Osteoblast (primary cell): Measurements from ENCODE around the gene P3H1. TPM values are rescaled to one million over a fixed set of nuclear protein-coding genes. Genes with fewer than 3 reads are reported as not detected.

Experiments
- DNase-seq: peaks from one replicate; pipeline ENCODE4 v3.0.0; 2011; ENCODE audit warnings: low spot score, mixed read lengths; ENCODE audit not compliant: insufficient read length; ENCODE audit errors: missing footprints
- H2AFZ ChIP-seq: 2 replicates; pipeline ENCODE4 v1.6.0; 2011; ENCODE audit warnings: mild to moderate bottlenecking, low read length
- H3K27ac ChIP-seq: 2 replicates; pipeline ENCODE4 v1.5.1; 2011; ENCODE audit warnings: mild to moderate bottlenecking, low read depth, low read length, moderate library complexity
- H3K27me3 ChIP-seq: 2 replicates; pipeline ENCODE4 v1.6.0; 2012; ENCODE audit warnings: mild to moderate bottlenecking, control low read depth, inconsistent platforms, low read length, moderate library complexity; ENCODE audit not compliant: insufficient read depth
- H3K36me3 ChIP-seq: 2 replicates; pipeline ENCODE4 v1.5.1; 2011; ENCODE audit warnings: mild to moderate bottlenecking, low read length, control low read depth, moderate library complexity; ENCODE audit not compliant: insufficient read depth
- H3K4me1 ChIP-seq: 2 replicates; pipeline ENCODE4 v1.5.1; 2011; ENCODE audit warnings: mild to moderate bottlenecking, low read length, control low read depth, moderate library complexity; ENCODE audit not compliant: insufficient read depth
- H3K4me2 ChIP-seq: 2 replicates; pipeline ENCODE4 v1.6.0; 2011; ENCODE audit warnings: mild to moderate bottlenecking, low read length; ENCODE audit not compliant: insufficient read depth
- H3K4me3 ChIP-seq: fragments of 200-600 bp; sonication (generic); 3 replicates; pipeline ENCODE4 v1.5.1; 2012; ENCODE audit warnings: mild to moderate bottlenecking, low read length, inconsistent platforms; ENCODE audit not compliant: insufficient read depth
- H3K79me2 ChIP-seq: 2 replicates; pipeline ENCODE4 v1.6.0; 2012; ENCODE audit warnings: mild to moderate bottlenecking, low read length, control low read depth, inconsistent platforms; ENCODE audit not compliant: insufficient read depth
- H3K9me3 ChIP-seq: 2 replicates; pipeline ENCODE4 v1.5.1; 2011; ENCODE audit warnings: low read depth, low read length, control low read depth
- H4K20me1 ChIP-seq: 2 replicates; pipeline ENCODE4 v1.6.0; 2012; ENCODE audit warnings: mild to moderate bottlenecking, low read length, control low read depth; ENCODE audit not compliant: insufficient read depth
- CTCF ChIP-seq: IDR thresholded peaks from 2 replicates; pipeline ENCODE4 v1.5.1; 2011; ENCODE audit warnings: mild to moderate bottlenecking, low read depth, low read length, moderate library complexity; ENCODE audit errors: extremely low read depth
- total RNA-seq: library from RNA; depleted of rRNA; stranded (reverse); fragments of >200 nt; gene quantifications from 2 replicates; pipeline ENCODE4 v1.2.3, GENCODE V29; 2012

P3H1 gene
- total RNA-seq, 1 donor = 213 TPM

DNA sequence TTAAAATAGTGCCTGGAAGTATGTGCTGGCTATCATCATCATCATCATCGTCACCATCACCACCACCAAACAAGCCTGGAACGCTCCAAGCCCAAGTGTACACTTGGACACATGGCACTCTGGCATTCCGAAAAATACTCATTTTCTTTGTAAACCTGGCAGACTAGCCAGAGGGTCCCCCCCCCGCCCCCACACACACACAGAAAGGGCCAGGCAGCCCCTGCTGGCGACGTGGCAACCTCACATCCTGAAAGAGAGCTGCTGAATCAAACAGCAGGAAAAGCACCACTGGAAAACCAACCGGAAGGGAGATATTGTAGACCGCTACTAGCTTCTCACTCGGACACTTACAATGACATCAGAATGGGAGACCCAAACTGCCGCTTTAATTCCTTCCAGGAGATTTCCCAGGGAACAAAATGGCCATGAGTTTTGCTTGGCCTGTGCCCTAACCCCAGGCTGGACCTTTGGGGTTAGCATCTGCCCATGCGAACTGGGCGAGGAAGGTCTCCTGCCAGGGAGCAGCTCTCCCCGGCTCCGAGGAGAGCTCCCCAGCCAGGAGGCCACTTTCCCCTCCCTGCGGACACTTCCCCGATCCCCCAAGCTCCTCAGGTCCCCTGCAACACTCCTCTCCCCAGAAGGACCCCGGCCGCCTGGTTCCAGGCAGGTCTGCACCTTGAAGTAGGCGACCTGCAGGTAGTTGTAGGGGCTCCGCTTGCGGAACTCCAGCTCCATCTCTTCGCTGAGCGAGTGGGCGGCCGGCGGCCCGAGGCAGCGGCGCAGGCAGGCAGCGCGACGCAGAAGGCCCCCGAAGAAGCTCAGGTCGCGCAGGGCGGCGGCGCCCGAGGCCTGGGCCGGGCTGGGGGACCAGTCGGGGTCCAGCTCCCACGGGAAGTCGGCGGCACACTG is 742 bp downstream of the P3H1 start:
- Histone ChIP-seq H3K27me3 (no peaks in the 10 kb centered on the region), H3K27ac (peak overlapping the region; percentile 88), H3K79me2 (peaks cover 90% of the 10 kb centered on the region), H3K9me3 (no peaks in the 10 kb centered on the region), H3K36me3 (peaks cover 13% of the 10 kb centered on the region), H3K4me2 (peak overlapping the region; percentile 77), H3K4me1 (peaks cover 20% of the 10 kb centered on the region), H4K20me1 (peaks cover 19% of the 10 kb centered on the region), H2AFZ (peak overlapping the region; percentile 93), H3K4me3 (peak overlapping the region; percentile 99)
- TF ChIP-seq CTCF = peak; percentile 52
- peak; percentile 90 for DNase-seq

DNA sequence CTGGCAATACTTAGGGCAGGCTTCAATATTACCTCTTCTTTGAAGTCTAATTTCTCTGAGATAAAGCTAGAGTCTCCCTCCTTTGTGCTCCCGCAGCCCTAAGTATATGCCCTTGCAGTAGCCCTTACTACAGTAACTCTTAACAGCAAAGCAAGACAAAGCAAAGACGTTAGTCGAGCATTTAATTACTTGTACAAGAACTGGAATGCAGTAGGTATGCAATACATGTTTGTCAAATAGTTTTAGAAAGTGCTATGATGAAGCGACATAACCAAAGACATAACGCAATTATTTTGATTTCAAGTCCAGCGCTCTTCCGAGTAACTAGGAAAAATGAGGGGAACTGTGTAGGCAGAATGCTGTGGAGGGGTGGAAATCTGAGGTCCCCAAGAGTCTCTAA is 1.6 kb downstream of the P3H1 start:
- H4K20me1 ChIP-seq = peaks cover 19% of the 10 kb centered on the region
- peaks cover 19% of the 10 kb centered on the region for H3K36me3 ChIP-seq
- H3K27me3 ChIP-seq = no peaks in the 10 kb centered on the region
- no peak for TF ChIP-seq CTCF
- peak overlapping the region; percentile 99 for H3K4me3 ChIP-seq
- no peak for DNase-seq
- H3K4me1 ChIP-seq = peaks cover 20% of the 10 kb centered on the region
- peak overlapping the region; percentile 88 for H3K27ac ChIP-seq
- H3K79me2 ChIP-seq = peaks cover 82% of the 10 kb centered on the region
- peak overlapping the region; percentile 77 for H3K4me2 ChIP-seq
- H3K9me3 ChIP-seq = no peaks in the 10 kb centered on the region
- peak overlapping the region; percentile 93 for H2AFZ ChIP-seq

GRCh38 chr1:42762269-42762668 is 4.6 kb downstream of the P3H1 start:
- Histone ChIP-seq H3K4me1 (peaks cover 13% of the 10 kb centered on the region), H4K20me1 (peaks cover 23% of the 10 kb centered on the region), H2AFZ (no peak overlapping the region), H3K36me3 (peaks cover 47% of the 10 kb centered on the region), H3K9me3 (no peaks in the 10 kb centered on the region), H3K27ac (no peak overlapping the region), H3K4me3 (no peak overlapping the region), H3K79me2 (peaks cover 54% of the 10 kb centered on the region), H3K27me3 (no peaks in the 10 kb centered on the region), H3K4me2 (no peak overlapping the region)
- no peak for TF ChIP-seq CTCF
- no peak for DNase-seq

DNA sequence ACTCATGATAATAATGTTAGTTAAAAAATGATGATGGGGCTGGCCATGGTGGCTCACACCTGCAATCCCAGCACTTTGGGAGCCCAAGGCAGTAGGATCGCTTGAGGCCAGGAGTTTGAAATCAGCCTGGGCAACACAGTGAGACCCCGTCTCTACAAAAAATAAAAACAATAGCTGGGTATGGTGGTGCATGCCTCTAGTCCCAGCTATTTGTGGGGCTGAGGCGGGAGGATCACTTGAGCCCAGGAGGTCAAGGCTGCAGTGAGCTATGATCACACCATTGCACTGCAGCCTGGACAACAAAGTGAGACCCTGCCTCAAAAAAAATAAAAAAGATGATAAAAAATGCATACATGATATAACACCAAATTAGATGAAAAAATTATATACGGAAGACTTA is 5.3 kb downstream of the P3H1 start:
- Histone ChIP-seq H2AFZ (no peak overlapping the region), H4K20me1 (peaks cover 30% of the 10 kb centered on the region), H3K4me1 (peaks cover 13% of the 10 kb centered on the region), H3K9me3 (no peaks in the 10 kb centered on the region), H3K27ac (no peak overlapping the region), H3K36me3 (peaks cover 55% of the 10 kb centered on the region), H3K4me3 (no peak overlapping the region), H3K27me3 (no peaks in the 10 kb centered on the region), H3K79me2 (peaks cover 51% of the 10 kb centered on the region), H3K4me2 (no peak overlapping the region)
- no peak for DNase-seq
- no peak for TF ChIP-seq CTCF
